T-helper 17 cell (primary cell): ENCODE measurements around the gene PRKAR1B. TPM values are rescaled to one million over a fixed set of nuclear protein-coding genes. Genes with fewer than 3 reads are reported as not detected.

ENCODE experiments used
- ATAC-seq: fragments of 150-1000 bp; cut with Tn5 transposase; 2 replicates; pipeline ENCODE4 v1.10.0; 2021; ENCODE audit warnings: mild to moderate bottlenecking, moderate library complexity
- DNase-seq, 3 donors: peaks; one replicate each; pipeline versions ENCODE4 v3.0.0 to v3.0.0-alpha.2; 2020 to 2021
- H3K9me3 ChIP-seq: one replicate; pipeline ENCODE4 v1.7.0; 2013; ENCODE audit warnings: low read length, mild to moderate bottlenecking; ENCODE audit not compliant: control insufficient read depth, poor library complexity, severe bottlenecking
- H3K27ac Mint-ChIP-seq: one replicate; pipeline ENCODE4 v1.8.0; 2022; ENCODE audit warnings: mild to moderate bottlenecking, moderate library complexity, mixed read lengths
- H3K27me3 Mint-ChIP-seq: one replicate; pipeline ENCODE4 v1.8.0; 2022; ENCODE audit warnings: mixed read lengths
- H3K36me3 Mint-ChIP-seq: one replicate; pipeline ENCODE4 v1.8.0; 2022; ENCODE audit warnings: low read depth, mixed read lengths
- H3K4me1 Mint-ChIP-seq: one replicate; pipeline ENCODE4 v1.8.0; 2022; ENCODE audit warnings: mild to moderate bottlenecking, mixed read lengths
- H3K4me3 Mint-ChIP-seq: one replicate; pipeline ENCODE4 v1.8.0; 2022; ENCODE audit warnings: mild to moderate bottlenecking, moderate library complexity, mixed read lengths
- total RNA-seq, 4 donors: library from RNA in 2 of 4; stranded (reverse) in 2 of 4; gene quantifications; one replicate each; pipeline ENCODE4 v1.2.3 and lab custom pipeline; 2022 to 2026

Gene PRKAR1B
- total RNA-seq, 2 donors from 2014 or later = 10.0 to 22.1 TPM

- Mint-ChIP-seq H3K27ac (no peak overlapping the region), H3K4me1 (no peaks in the 10 kb centered on the region), H3K36me3 (no peaks in the 10 kb centered on the region), H3K4me3 (no peak overlapping the region), H3K27me3 (no peaks in the 10 kb centered on the region)
- no peaks in the 10 kb centered on the region for H3K9me3 ChIP-seq
- DNase-seq = no peak
- ATAC-seq = no peak
These were observed 156.9 kb downstream of the PRKAR1B start for GRCh38 chr7:569996-570800.

- DNase-seq = no peak
- Mint-ChIP-seq H3K36me3 (no peaks in the 10 kb centered on the region), H3K27me3 (no peaks in the 10 kb centered on the region), H3K4me1 (no peaks in the 10 kb centered on the region), H3K27ac (no peak overlapping the region), H3K4me3 (no peak overlapping the region)
- no peak for ATAC-seq
- no peaks in the 10 kb centered on the region for H3K9me3 ChIP-seq
These were observed 157.8 kb downstream of the PRKAR1B start for GRCh38 chr7:569071-569855.

GRCh38 chr7:568031-568951, 158.8 kb downstream of the PRKAR1B start:
- DNase-seq (no peak), ATAC-seq (no peak)
- no peaks in the 10 kb centered on the region for H3K9me3 ChIP-seq
- Mint-ChIP-seq H3K4me3 (no peak overlapping the region), H3K27me3 (no peaks in the 10 kb centered on the region), H3K36me3 (no peaks in the 10 kb centered on the region), H3K4me1 (no peaks in the 10 kb centered on the region), H3K27ac (no peak overlapping the region)

GRCh38 chr7:567305-567883, 159.7 kb downstream of the PRKAR1B start:
- no peaks in the 10 kb centered on the region for H3K36me3 Mint-ChIP-seq
- H3K4me3 Mint-ChIP-seq = no peak overlapping the region
- ATAC-seq (no peak), DNase-seq (no peak)
- no peaks in the 10 kb centered on the region for H3K9me3 ChIP-seq
- no peak overlapping the region for H3K27ac Mint-ChIP-seq
- no peaks in the 10 kb centered on the region for H3K27me3 Mint-ChIP-seq
- no peaks in the 10 kb centered on the region for H3K4me1 Mint-ChIP-seq

- H3K27me3 Mint-ChIP-seq = no peaks in the 10 kb centered on the region
- DNase-seq = no peak
- H3K4me1 Mint-ChIP-seq = no peaks in the 10 kb centered on the region
- no peaks in the 10 kb centered on the region for H3K36me3 Mint-ChIP-seq
- ATAC-seq = no peak
- H3K4me3 Mint-ChIP-seq = no peak overlapping the region
- H3K9me3 ChIP-seq = no peaks in the 10 kb centered on the region
- H3K27ac Mint-ChIP-seq = no peak overlapping the region
These were observed 161.0 kb downstream of the PRKAR1B start for GRCh38 chr7:566100-566499.

- H3K9me3 ChIP-seq = no peaks in the 10 kb centered on the region
- Mint-ChIP-seq H3K27me3 (no peaks in the 10 kb centered on the region), H3K36me3 (no peaks in the 10 kb centered on the region), H3K4me3 (no peak overlapping the region), H3K4me1 (no peaks in the 10 kb centered on the region), H3K27ac (no peak overlapping the region)
- ATAC-seq (no peak), DNase-seq (no peak)
These were observed 162.8 kb downstream of the PRKAR1B start for GRCh38 chr7:564176-564865.

- DNase-seq (no peak), ATAC-seq (no peak)
- H3K4me3 Mint-ChIP-seq = no peak overlapping the region
- no peaks in the 10 kb centered on the region for H3K27me3 Mint-ChIP-seq
- H3K4me1 Mint-ChIP-seq = no peaks in the 10 kb centered on the region
- H3K36me3 Mint-ChIP-seq = no peaks in the 10 kb centered on the region
- no peak overlapping the region for H3K27ac Mint-ChIP-seq
- H3K9me3 ChIP-seq = no peaks in the 10 kb centered on the region
These were observed 163.4 kb downstream of the PRKAR1B start for GRCh38 chr7:563629-564170.

GRCh38 chr7:562789-563628, 164.1 kb downstream of the PRKAR1B start:
- Mint-ChIP-seq H3K4me1 (no peaks in the 10 kb centered on the region), H3K4me3 (no peak overlapping the region), H3K27me3 (no peaks in the 10 kb centered on the region), H3K27ac (no peak overlapping the region), H3K36me3 (no peaks in the 10 kb centered on the region)
- ATAC-seq (no peak), DNase-seq (no peak)
- no peaks in the 10 kb centered on the region for H3K9me3 ChIP-seq

- no peaks in the 10 kb centered on the region for H3K27me3 Mint-ChIP-seq
- H3K4me1 Mint-ChIP-seq = no peaks in the 10 kb centered on the region
- ATAC-seq (no peak), DNase-seq (no peak)
- H3K27ac Mint-ChIP-seq = no peak overlapping the region
- H3K36me3 Mint-ChIP-seq = no peaks in the 10 kb centered on the region
- no peaks in the 10 kb centered on the region for H3K9me3 ChIP-seq
- H3K4me3 Mint-ChIP-seq = no peak overlapping the region
These were observed 164.8 kb downstream of the PRKAR1B start for GRCh38 chr7:562374-562675.

- H3K4me1 Mint-ChIP-seq = no peaks in the 10 kb centered on the region
- no peak overlapping the region for H3K4me3 Mint-ChIP-seq
- no peaks in the 10 kb centered on the region for H3K27me3 Mint-ChIP-seq
- DNase-seq (no peak), ATAC-seq (no peak)
- H3K9me3 ChIP-seq = no peaks in the 10 kb centered on the region
- no peaks in the 10 kb centered on the region for H3K36me3 Mint-ChIP-seq
- H3K27ac Mint-ChIP-seq = no peak overlapping the region
These were observed 165.3 kb downstream of the PRKAR1B start for GRCh38 chr7:561631-562373.

- no peak overlapping the region for H3K27ac Mint-ChIP-seq
- ATAC-seq = no peak
These were observed 166.0 kb downstream of the PRKAR1B start for GRCh38 chr7:560966-561630.

More at GRCh38 chr7:560966-561630, 166.0 kb downstream of the PRKAR1B start:
- Mint-ChIP-seq H3K27me3 (no peaks in the 10 kb centered on the region), H3K4me3 (no peak overlapping the region), H3K4me1 (no peaks in the 10 kb centered on the region), H3K36me3 (no peaks in the 10 kb centered on the region)
- no peaks in the 10 kb centered on the region for H3K9me3 ChIP-seq
- no peak for DNase-seq
